GM10266 (cell line): ENCODE data around the gene COL9A2.

Source experiments
- DNase-seq: peaks from one replicate; pipeline ENCODE4 v3.0.0; 2012; ENCODE audit errors: extremely low spot score
- TF ChIP-seq, protein P1 (sequence below): IDR thresholded peaks from 2 replicates; pipeline ENCODE4 v1.5.1; 2012; ENCODE audit warnings: mild to moderate bottlenecking, low read depth; ENCODE audit not compliant: control insufficient read depth, insufficient read depth; ENCODE audit errors: missing control alignments

The COL9A2 gene

DNA sequence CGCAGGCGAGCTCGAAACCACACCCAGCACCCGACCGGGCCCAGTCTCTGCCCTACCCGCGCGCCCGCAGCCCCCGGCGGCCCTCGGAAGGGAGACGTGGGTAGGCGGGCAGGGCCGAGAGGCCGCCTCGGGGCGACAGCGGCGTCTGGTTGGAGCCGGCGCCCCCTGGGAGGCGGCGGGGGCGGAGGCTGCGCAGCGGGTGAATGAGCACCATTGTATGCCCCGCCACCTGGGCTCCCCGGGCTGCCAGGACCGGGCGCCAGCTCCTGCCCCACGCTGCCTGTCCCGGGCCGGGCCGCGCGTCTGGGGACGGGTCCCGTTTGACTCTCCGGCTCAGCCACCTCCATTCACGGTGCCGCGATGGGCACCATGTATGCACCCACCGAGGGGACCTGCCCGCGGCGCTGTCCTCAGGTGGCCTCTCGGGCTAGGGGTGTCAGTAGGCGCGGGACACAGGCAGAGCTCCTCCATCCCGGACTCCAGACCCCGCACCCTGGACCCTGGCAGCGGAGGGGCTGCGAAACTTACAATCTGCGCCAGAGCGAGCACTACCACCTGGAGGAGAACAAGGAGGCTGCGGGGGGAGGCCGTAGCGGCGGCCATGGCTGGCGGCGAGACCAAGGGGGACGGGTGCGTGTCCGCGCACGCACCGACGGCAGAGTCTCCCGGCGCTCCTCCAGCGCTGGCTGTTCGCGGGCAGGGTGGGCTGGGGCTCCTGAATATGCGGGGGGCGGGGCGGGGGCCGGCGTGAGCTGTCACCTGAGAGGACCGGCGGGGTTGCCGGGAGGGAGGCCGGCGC is at the start of gene COL9A2:
Gene COL9A2 (minus strand): TSS at position 692 of the 799 bp plus-strand sequence. CDS start 89 bp downstream, at position 603.
- TF ChIP-seq, protein P1, sequence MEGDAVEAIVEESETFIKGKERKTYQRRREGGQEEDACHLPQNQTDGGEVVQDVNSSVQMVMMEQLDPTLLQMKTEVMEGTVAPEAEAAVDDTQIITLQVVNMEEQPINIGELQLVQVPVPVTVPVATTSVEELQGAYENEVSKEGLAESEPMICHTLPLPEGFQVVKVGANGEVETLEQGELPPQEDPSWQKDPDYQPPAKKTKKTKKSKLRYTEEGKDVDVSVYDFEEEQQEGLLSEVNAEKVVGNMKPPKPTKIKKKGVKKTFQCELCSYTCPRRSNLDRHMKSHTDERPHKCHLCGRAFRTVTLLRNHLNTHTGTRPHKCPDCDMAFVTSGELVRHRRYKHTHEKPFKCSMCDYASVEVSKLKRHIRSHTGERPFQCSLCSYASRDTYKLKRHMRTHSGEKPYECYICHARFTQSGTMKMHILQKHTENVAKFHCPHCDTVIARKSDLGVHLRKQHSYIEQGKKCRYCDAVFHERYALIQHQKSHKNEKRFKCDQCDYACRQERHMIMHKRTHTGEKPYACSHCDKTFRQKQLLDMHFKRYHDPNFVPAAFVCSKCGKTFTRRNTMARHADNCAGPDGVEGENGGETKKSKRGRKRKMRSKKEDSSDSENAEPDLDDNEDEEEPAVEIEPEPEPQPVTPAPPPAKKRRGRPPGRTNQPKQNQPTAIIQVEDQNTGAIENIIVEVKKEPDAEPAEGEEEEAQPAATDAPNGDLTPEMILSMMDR: no peak
- peak; percentile 72 for DNase-seq

DNA sequence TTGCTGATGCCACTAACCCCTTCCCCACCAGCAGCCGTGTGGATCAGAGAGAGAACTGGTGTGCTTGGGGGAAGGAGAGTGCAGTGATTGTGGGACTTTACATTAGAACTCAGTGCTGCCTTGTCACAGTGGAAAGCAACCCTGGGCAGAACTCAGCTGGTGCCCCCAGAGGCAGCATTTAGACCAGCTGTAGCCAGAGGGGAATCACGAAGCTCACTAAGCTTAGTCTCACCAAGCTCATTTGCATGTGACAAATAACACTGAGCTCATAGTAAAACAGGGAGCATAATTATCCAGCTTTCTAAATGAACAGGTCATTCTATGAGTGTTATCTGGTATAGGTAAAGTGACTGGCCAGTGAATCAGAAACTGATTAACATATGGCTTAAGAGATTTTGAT is 46.6 kb upstream of the COL9A2 start:
- TF ChIP-seq, protein P1: peak; percentile 28
- peak; percentile 51 for DNase-seq

DNA sequence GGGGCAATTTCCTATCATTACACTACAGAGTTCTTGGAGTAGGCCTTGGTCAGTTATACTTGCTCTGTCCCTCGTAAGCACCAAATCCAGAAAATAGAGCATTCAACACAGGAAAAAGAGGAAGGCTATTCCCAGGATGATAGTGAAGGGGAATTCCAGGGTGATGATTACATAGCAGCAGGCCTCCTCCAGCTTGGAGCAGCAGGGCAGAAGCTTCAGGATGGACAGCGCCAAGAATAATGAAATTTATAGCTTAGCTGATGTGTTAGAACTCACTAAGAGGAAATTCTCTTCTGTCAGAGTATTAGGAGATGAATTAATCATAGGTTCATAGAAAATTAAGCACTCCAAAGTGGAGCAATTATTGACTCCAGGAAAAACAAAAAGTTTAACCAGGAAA is 45.6 kb upstream of the COL9A2 start:
- TF ChIP-seq, protein P1: no peak
- DNase-seq: no peak

DNA sequence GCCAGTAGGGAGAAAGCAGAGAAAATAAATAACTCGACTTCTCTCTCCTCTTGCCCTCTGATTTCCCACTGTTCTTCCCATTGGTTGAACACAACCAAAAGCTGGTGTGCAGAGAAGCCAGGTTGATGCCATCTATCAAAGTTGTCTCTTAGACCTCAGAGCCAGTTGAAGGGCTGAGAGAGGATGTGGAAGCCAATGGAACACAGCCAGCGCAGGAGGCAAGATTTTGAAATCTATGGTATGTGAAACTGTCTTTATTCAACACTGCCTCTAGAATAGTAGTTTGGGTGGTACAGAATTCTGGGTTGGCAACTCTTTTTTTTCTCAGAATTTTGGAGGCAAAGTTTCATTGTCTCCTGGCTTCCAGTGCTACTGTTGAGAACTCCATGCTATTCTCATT is 45.1 kb upstream of the COL9A2 start:
- TF ChIP-seq, protein P1: no peak
- no peak for DNase-seq

DNA sequence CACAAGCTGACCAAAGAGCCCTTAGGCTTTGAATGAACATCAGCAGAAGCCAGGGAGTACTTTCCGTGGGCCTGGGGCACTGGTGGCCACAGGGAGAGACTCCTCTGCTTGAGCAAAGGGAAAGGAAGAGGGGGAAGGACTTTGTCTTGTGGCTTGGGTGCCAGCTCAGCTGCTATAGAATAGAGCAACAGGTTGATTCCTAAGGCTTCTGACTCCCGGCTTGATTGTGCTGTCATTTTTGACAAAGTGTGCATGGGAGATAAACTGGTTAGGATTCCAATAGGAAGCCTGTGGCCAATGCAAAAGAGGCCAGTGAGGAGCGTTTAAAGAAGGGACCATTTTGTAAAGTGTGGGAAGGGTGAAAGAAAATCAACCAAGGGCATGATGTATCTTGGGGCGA is 44.6 kb upstream of the COL9A2 start:
- no peak for DNase-seq
- TF ChIP-seq, protein P1: no peak

DNA sequence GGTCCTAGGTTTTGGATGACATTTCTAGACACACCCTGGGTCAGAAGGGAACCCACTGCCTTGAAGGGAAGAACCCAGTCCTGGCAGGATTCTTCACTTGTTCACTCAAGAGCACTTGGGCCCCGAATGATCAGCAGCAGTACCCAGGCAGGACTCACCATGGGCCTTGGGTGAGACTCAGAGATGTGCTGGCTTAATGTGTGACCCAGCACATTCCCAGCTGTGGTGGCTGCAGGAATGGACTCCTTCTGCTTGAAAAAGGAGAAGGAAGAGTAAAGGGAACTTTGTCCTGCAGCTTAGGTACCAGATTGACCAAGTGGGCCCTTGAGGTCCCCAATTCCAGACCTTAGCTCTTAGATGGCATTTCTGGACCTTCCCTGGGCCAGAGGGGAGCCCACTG is 44.1 kb upstream of the COL9A2 start:
- TF ChIP-seq, protein P1: no peak
- no peak for DNase-seq

DNA sequence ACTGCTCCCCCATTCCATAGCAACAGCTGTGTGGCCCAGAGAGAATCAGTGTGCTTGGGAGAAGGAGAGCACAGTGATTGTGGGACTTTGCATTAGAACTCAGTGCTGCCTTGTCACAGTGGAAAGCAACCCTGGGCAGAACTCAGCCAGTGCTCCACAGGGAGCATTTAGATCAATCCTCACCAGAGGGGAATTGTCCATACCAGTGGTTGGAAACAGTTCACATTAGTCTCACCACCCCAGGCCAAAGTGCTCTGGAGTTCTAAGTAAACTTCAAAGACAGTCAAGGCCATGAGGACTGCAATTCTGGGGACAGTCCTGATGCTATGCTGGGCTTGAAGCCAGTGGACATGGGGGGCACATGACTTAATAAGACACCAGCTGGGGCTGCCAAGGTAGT is 43.5 kb upstream of the COL9A2 start:
- TF ChIP-seq, protein P1: no peak
- DNase-seq: no peak
